ENCODE results near the gene CBX2. TPM values are rescaled to one million over a fixed set of nuclear protein-coding genes. Genes with fewer than 3 reads are reported as not detected.
A peak's percentile ranks its signal among the peaks of the same experiment; 100 is the strongest.
"Not testable (repeated sequence)": the region's sequence is repeated elsewhere in the genome, so short reads cannot be mapped to it uniquely, and the experiment has no call there.

CBX2 gene
- total RNA-seq, 1 donor from 2014 or later, result 2.2 TPM

DNA sequence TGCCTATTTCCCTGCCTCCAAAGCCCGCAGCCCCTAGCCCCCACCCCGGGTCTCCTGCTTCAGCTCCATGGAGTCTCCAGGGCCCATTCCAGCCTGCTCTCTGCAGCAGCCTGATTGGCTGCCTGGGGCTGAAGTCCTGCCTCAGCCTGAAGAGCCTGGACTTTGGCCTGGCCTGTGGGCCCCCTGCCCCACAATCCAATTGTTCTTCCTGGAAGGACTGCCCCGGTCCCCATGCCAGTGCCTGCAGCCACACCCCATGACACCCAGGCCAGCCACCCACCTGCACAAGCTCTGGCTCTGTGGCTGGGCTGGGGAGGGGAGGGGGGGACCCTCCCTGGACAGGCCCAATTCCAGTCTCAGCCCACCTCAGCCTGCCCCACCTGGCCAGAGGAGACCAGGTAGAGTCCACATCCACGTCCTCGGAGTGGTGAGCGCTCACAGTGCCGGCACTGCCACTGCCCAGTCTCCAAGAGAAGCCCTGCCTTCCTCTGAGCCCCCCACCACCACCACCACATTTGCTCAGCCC, 34.9 kb upstream of the CBX2 start:
- no peak for DNase-seq (ENCODE audit: low spot score)

DNA sequence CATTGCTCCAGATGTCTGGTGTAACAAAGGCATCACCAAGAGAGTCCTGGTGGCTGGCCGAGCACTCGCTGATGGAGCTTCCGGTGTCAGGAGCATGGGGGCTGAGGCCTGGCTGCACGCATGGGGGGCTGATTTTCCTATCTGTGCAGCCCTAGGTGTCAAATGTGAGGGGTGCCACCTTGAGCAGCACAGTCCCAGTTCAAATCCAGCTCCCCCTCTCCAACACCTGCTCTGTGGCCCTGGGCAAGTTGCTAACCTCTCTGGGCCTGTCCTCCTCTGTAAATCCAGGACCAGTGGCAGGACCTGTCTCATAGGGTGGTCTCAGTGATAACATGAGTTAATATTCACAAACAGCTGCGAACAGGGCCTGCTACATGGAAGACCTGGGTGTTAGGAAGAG, 34.3 kb upstream of the CBX2 start:
- no peak for DNase-seq (ENCODE audit: low spot score)

DNA sequence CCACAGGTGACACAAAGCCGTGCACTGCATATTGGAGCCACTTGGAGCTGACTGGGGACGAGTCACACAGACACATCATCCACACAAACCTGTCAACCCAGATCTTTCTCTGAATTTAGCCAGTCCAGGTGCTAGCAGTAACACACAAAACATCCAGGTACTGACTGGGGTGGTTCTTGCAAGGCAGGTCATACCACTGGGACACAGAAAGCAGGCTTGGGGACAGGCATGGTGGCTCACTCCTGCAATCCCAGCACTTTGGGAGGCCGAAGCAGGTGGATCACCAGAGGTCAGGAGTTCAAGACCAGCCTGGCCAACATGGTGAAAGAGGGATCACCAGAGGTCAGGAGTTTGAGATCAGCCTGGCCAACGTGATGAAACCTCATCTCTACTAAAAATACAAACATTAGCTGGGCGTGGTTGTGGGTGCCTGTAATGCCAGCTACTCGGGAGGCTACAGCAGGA, 32.3 kb upstream of the CBX2 start:
- DNase-seq (ENCODE audit: low spot score), result no peak

- no peak for DNase-seq (ENCODE audit: low spot score)
Observed at GRCh38 chr17:79746889-79747507, 30.9 kb upstream of the CBX2 start.

DNA sequence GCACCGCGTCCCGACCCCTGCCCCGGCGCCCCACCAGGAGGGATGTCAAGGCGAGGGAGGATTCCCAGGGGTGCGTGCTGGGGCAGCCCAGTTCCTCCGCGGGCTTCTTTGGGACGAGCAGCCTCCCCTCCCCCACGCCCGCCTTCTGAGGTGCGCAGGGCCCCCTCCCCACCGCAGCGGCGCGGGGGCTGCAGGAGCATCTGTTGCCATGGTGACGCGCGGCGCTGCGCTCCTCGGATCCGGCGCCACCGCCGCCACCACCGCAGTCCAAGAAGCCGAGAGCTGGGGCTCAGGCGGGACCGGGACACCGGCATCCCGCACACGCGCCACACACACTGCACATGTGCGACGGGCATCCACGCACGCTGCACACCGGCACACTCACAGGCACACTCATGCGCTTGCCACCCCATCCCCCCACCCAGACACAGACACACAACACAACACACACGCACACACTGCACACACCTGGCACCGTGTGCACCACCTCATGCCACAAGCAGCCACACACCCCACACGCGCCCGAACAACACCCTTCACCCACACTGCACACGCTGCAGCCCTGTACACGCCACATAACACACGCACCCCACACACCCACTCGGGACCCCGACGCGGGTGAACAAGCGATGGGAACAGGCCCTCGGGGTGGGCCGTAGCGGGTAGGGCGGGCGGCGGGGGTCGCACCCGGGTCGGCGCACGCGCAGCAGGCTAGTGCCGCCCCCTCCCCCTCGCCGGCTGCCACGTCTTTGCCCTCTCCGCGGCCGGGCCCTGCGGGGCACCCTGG, 30.2 kb upstream of the CBX2 start:
- no peak for DNase-seq (ENCODE audit: low spot score)

DNA sequence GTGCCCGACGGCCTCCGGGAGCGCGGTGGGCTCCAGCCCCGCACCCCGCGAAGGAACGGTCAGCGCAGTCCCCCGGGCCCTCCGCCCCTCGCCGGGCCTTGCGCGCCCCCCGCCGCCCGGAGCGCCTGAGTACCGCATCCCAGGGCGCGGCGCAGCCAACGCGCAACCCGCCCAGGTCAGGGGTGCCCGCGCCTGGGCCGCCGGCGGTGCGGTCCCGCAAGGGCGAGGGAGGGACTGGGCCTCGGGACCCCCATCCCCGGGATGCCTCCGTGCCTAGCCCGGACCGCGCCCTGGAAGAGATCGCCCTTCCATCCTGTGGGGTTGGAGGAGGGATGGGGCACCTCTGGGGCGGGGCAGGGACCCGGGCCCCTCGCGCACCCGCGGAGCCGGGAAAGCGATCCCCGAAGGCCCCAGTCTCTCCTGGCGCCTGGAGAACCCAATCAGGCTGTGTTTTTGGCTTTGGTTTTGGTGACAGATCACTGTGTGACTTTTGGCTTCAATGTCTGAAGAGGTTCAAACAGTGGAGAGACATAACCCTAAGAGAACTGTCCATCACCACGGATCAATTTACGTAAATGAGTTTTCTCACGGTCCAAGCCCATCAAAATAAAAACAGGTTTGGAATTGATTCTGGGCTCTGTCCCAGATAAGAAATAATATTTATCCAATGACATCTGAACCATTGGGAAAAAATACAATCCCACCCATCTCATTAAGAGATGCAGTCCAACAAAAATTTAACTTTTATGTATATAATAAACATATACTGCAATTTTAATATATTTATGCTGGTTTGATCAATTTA, 29.5 kb upstream of the CBX2 start:
- no peak for DNase-seq (ENCODE audit: low spot score)

DNA sequence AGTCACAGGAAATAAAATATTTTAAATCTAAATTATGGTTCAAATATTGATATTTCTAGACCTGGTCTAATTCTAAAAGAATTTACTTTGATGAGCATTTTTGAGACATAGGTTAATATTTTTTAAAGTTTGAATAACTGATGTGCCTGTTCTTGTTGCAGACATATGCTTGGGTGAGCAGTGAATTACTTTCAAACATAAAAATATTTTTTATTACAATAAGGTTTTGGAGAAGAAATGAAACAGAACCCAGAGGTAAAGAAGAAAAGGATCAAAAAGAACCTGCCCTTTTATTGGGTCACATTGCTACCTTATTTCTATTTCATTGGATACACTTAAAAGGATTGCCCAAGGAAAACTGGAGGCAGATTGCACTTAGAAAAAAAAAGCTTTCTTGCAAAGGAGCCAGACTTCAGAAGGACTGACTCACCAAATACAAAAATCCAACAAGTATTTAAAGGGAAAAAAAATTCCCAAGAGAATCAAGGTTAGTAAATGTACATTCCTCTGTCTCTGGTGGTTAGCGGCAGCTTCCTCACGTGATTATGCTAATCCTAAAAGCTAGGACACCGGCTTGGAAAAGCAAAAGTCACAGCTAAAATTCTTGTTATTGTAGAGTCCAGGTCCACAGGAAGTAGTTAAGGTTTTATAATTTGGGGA, 28.7 kb upstream of the CBX2 start:
- DNase-seq (ENCODE audit: low spot score), result peak; percentile 77

DNA sequence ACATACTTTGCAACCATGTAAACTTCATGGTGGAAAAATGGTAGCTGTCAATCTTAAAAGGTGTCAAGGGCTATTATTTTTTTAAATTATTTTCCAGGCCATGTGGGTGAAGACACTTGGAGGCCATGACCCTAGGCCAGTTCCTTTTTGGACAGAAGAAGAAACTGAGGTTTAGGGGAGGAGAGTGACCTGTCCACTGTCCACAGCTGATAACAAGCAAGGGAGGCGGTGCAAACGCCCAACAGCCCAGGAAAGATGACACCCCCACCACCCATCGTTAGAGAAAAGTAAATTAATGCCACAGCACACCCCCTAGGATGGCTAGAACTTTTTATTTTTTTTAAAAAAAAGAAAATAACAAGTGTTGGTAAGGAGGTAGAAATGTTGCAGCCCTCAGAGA, 28.0 kb upstream of the CBX2 start:
- DNase-seq (ENCODE audit: low spot score), result no peak

- no peak for DNase-seq (ENCODE audit: low spot score)
Observed at GRCh38 chr17:79750650-79751545, 27.1 kb upstream of the CBX2 start.

GRCh38 chr17:79752175-79752574, 25.8 kb upstream of the CBX2 start:
- DNase-seq (ENCODE audit: low spot score), result no peak

- no peak for DNase-seq (ENCODE audit: low spot score)
Observed at GRCh38 chr17:79754370-79754769, 23.6 kb upstream of the CBX2 start.

DNA sequence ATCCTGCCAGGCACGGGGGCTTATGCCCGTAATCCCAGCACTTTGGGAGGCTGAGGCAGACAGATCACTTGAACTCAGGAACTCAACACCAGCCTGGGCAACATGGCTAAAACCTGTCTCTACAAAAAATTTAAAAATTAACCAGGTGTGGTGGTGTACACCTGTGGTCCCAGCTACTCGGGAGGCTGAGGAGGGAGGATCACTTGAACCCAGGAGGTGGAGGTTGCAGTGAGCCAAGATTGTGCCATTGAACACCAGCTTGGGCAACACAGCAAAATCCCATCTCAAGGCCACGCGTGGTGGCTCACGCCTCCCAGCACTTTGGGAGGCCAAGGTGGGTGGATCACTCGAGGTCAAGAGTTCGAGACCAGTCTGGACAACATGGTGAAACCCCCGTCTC, 23.0 kb upstream of the CBX2 start:
- DNase-seq (ENCODE audit: low spot score), result not testable (repeated sequence)

- DNase-seq (ENCODE audit: low spot score), result no peak
Observed at GRCh38 chr17:79755591-79755990, 22.4 kb upstream of the CBX2 start.

DNA sequence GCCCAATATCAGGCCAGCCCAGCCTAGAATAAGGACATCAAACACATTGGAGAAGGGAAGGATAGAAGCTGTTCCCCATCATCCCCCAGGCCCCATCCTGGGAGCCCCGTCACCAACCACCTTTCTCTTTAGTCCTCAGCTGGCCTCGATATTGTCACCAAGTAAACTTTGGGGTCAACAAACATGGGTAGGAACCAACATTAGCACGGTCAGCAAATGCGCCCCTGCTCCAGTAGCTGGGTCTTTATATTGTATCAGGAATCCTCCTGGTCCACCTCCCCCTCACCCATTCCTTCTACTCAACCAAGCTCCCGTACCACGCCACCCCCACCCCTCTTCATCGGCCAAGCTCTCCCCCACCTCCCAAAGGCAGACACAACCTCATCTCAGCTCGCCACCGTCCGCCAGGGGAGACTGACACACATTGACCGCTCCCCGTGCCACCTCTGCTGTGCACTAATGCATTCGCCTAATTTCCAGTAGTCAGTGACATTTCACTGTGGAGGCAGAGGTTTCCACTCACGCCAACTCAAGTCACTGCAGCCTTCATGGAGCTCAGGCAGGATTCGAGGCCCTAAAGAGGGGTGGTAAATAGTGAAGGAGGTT, 20.7 kb upstream of the CBX2 start:
- DNase-seq (ENCODE audit: low spot score), result no peak

DNA sequence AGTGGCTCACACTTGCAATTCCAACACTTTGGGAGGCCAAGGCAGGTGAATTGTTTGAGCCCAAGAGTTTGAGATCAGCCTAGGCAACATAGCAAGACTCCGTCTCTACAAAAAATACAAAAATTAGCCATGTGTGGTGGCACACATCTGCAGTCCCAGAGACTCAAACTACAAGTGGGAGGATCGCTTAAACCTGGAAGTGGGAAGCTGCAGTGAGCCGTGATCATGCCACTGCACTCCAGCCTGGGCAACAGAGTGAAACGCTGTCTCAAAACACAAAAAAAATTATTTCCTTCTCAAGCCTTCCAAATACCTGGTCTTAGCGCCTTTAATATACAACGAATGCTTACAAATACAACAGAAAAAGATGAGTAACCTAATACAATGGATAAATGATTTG, 19.7 kb upstream of the CBX2 start:
- no peak for DNase-seq (ENCODE audit: low spot score)

DNA sequence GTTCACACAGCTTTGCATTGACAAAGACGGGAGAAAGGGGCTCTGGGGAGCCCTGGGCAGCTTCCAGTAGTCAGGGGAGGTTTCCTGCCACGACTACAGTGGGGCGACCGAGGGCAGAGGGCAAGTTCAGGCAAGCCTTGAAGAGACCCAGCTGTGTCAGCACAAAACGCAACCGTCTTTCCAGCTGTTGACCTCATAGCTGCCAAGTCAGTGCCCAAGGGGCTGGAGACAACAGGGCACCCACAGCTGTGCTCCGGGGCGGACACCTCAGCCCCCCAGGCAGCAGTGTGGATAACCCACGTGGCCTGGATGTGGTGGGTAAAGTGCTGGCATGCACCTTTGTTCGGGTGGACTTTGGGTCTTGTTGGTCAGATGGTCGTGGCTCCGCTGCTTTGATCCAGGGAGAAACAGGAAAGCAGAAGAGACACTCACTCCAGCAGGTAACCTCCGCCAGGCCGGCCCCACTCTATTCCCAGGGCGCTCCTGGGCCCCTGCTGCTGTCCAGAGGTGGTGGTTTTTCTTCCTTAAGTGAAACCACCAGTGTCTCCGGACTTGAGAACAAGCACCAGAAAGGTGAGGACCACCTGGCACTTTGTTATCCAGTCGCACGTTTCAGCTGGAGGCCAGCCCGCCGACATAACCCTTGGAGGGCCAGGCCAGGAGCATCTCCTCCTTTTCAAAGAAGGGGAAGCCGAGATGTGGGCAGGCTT, 17.6 kb upstream of the CBX2 start:
- DNase-seq (ENCODE audit: low spot score), result no peak

GRCh38 chr17:79761894-79762589, 15.9 kb upstream of the CBX2 start:
- no peak for DNase-seq (ENCODE audit: low spot score)

- DNase-seq (ENCODE audit: low spot score), result no peak
Observed at GRCh38 chr17:79765708-79766107, 12.2 kb upstream of the CBX2 start.
